Astrocyte of the cerebellum (primary cell): ENCODE results near the gene ERBB4.

Experiments used
- DNase-seq: peaks from one replicate; pipeline ENCODE4 v3.0.0-alpha.2; 2011; ENCODE audit warnings: low read depth
- H3K4me3 ChIP-seq: 2 replicates; pipeline ENCODE4 v1.5.1; 2011; ENCODE audit warnings: mild to moderate bottlenecking, low read depth, low read length, moderate library complexity
- in situ Hi-C: cut with HindIII; loops from 2 replicates; pipeline ENCODE4 v1.10.0; 2017; ENCODE audit warnings: low sequenced_read_pairs
- TF ChIP-seq, protein P1 (sequence below): IDR thresholded peaks from 2 replicates; pipeline ENCODE4 v1.5.1; 2012; ENCODE audit warnings: low read length, low read depth, moderate library complexity, mild to moderate bottlenecking; ENCODE audit errors: missing control alignments

The ERBB4 gene

GRCh38 chr2:211469664-211470059 lies 1068.9 kb downstream of the ERBB4 start:
- no peak overlapping the region for H3K4me3 ChIP-seq
- in situ Hi-C loops = no loop called here
- TF ChIP-seq, protein P1, sequence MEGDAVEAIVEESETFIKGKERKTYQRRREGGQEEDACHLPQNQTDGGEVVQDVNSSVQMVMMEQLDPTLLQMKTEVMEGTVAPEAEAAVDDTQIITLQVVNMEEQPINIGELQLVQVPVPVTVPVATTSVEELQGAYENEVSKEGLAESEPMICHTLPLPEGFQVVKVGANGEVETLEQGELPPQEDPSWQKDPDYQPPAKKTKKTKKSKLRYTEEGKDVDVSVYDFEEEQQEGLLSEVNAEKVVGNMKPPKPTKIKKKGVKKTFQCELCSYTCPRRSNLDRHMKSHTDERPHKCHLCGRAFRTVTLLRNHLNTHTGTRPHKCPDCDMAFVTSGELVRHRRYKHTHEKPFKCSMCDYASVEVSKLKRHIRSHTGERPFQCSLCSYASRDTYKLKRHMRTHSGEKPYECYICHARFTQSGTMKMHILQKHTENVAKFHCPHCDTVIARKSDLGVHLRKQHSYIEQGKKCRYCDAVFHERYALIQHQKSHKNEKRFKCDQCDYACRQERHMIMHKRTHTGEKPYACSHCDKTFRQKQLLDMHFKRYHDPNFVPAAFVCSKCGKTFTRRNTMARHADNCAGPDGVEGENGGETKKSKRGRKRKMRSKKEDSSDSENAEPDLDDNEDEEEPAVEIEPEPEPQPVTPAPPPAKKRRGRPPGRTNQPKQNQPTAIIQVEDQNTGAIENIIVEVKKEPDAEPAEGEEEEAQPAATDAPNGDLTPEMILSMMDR = no peak
- DNase-seq = no peak

- TF ChIP-seq, protein P1 = no peak
- no peak for DNase-seq
- in situ Hi-C loops = no loop called here
- H3K4me3 ChIP-seq = no peak overlapping the region
Measured at GRCh38 chr2:211468877-211469663, 1069.5 kb downstream of the ERBB4 start.

- DNase-seq = no peak
- TF ChIP-seq, protein P1 = no peak
- no peak overlapping the region for H3K4me3 ChIP-seq
- in situ Hi-C loops = no loop called here
Measured at GRCh38 chr2:211468217-211468616, 1070.4 kb downstream of the ERBB4 start.

DNA sequence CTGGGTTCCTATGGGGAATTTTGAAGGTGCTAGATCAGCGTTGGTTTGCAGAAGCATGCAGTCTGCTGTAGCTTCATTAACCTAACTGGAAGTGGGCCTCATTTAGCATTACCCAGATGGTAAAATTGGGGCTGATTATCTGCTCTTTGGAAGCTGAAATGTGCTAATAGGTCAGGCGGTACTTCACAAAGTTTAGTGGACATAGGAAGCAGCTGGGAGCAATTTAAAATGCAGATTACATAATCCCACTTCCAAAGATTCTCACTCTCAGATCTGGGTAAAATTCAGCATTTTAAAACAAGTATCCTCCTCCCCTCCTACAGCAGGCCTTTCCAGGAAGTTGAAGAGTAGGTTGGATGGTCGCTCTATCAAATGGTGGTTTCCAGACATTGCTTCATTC lies 1075.2 kb downstream of the ERBB4 start:
- no peak overlapping the region for H3K4me3 ChIP-seq
- DNase-seq = no peak
- TF ChIP-seq, protein P1 = no peak
- in situ Hi-C loops = no loop called here

GRCh38 chr2:211458974-211459373 lies 1079.6 kb downstream of the ERBB4 start:
- TF ChIP-seq, protein P1 = no peak
- in situ Hi-C loops = no loop called here
- DNase-seq = no peak
- no peak overlapping the region for H3K4me3 ChIP-seq

- in situ Hi-C loops = no loop called here
- no peak overlapping the region for H3K4me3 ChIP-seq
- no peak for DNase-seq
- TF ChIP-seq, protein P1 = no peak
Measured at GRCh38 chr2:211457325-211457724, 1081.3 kb downstream of the ERBB4 start.
